Hepatocyte (in vitro differentiated cells): ENCODE data around the gene LMF1.

Experiments used
- CTCF ChIP-seq: fragments of 200-600 bp; sonication (generic); IDR thresholded peaks from 2 replicates; pipeline ENCODE4 v1.5.1; 2016; ENCODE audit warnings: antibody characterized with exemption, mild to moderate bottlenecking; ENCODE audit not compliant: poor library complexity
- EZH2 ChIP-seq: fragments of 200-600 bp; sonication (generic); IDR thresholded peaks from 2 replicates; pipeline ENCODE4 v1.6.1; 2016; ENCODE audit warnings: antibody characterized with exemption, mild to moderate bottlenecking, borderline replicate concordance

- TF ChIP-seq CTCF: no peak
- no peak for TF ChIP-seq EZH2
Observed at GRCh38 chr16:818132-818531, 152.7 kb downstream of the LMF1 start.
